ENCODE data around the gene LRRC56.

The LRRC56 gene

DNA sequence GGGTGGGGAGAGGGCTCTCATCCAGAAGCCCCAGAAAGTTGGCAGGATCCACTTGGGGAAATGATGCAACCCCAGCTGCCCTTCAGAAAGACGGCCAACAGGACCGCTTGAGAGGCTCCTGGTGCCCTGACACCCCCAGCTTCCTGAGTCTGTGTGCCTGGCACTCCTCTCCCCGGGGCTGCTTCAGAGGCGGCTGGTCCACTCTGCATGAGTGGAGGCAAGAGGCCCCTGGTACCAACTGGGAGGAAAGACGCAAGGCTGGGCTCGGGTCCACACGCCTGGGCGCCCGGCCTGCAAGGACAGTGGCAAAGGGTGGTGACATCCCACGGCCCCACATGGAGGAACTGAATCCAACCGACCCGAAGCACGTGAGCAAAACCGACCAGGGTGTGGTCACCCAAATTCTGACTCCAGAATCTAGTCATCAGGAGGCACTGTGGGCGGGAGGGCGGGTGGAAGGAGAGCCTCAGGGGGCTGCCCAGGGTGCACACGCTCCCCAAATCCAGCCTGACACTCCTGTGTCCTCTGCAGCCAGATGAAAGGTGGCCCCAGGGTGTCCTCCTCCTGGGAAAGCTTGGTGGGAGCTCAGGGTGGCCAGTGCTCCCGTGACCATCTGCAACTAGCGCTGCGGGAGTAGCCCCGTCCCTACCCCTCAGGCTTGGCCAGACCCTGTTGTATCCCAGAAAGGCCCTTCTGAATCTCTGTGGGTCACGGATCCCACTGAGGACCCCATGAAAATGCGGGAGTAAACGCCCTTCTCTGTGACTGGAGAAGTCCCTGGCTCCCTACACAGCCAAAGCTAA lies 33.9 kb upstream of the LRRC56 start:
- H3K27ac ChIP-seq (ENCODE audit: low read depth, low read length) = no peak overlapping the region
- peaks cover 8% of the 10 kb centered on the region for H3K4me1 ChIP-seq (ENCODE audit: control insufficient read depth, insufficient read depth, low read length)
- no peaks in the 10 kb centered on the region for H3K9me3 ChIP-seq (ENCODE audit: control insufficient read depth, insufficient read depth, low read length)
- 0 out of 2 replicates have a peak overlapping the region, but pooled peaks have one; percentile 45 for H3K4me3 ChIP-seq (ENCODE audit: low read depth, low read length)
- H3K27me3 ChIP-seq (ENCODE audit: control insufficient read depth, insufficient read depth, low read length) = no peaks in the 10 kb centered on the region
- H3K9ac ChIP-seq (ENCODE audit: low read depth, low read length) = no peak overlapping the region
- peaks cover 29% of the 10 kb centered on the region for H3K36me3 ChIP-seq (ENCODE audit: control insufficient read depth, insufficient read depth, low read length)

DNA sequence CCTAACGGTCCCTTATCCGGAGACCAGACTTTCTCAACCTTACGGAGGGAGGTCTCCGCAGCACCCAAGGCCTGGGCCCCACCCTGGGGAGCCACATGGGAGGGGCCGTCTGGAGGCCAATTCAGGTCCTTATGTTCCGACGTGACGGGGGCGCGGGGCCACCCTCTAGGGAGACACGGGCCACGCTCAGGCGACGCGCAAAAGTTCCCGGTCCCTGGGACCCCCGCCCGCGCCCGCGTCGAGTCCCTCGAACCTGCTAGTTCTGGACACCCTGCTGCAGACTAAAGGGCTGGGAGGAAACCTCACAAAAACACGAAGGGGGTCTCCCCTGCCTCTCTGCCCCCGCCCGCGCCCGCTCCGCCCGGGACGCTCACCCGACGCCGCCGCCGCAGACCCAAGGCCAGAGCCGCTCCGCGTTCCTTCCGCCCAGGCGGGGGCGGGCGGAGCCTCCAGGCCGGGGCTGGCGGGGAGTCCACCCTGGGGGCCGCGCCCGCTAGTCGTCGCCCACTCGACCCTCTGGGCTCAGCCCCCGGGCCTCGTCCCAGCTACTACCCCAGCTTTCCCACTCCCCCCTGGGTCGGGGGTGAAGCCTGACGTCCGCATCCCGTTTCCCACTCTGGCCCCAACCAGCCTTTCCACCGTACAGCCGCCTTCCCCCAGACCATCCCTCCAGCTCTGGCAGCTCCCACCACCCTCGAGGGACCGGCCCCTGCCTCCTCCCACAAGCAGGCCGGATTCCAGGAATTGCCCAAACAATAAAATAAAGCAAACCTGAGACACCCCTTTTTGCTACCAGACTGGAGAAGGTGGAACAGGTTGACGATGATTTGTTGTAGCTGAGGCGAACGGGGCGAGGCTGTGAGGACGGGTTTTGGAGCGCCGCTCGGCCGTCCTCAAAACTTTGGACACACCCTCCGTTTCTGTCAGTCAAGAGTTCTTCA lies 33.0 kb upstream of the LRRC56 start:
- peaks cover 8% of the 10 kb centered on the region for H3K4me1 ChIP-seq (ENCODE audit: control insufficient read depth, insufficient read depth, low read length)

DNA sequence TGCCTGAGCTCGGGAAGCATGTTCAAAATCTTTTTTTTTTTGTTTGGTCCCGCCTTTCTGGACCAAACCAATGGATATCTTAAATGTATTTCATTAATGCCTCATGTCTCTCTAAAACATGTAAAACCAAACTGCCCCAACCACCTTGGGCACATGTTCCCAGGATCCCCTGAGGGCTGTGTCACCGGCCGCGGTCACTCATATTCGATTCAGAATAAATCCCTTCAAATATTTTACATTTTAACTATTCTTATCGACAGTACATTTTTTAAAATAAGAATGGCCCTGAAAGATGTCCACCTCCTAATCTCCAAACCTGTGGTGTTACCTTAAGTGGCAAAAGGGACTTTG lies 32.4 kb upstream of the LRRC56 start:
- Histone ChIP-seq H3K4me1 (ENCODE audit: control insufficient read depth, insufficient read depth, low read length) (peaks cover 8% of the 10 kb centered on the region), H3K36me3 (ENCODE audit: control insufficient read depth, insufficient read depth, low read length) (peaks cover 16% of the 10 kb centered on the region), H3K9me3 (ENCODE audit: control insufficient read depth, insufficient read depth, low read length) (no peaks in the 10 kb centered on the region), H3K27ac (ENCODE audit: low read depth, low read length) (no peak overlapping the region), H3K27me3 (ENCODE audit: control insufficient read depth, insufficient read depth, low read length) (no peaks in the 10 kb centered on the region), H3K4me3 (ENCODE audit: low read depth, low read length) (peak overlapping the region; percentile 45), H3K9ac (ENCODE audit: low read depth, low read length) (no peak overlapping the region)

More for the DNA sequence above, 33.0 kb upstream of the LRRC56 start:
- no peaks in the 10 kb centered on the region for H3K9me3 ChIP-seq (ENCODE audit: control insufficient read depth, insufficient read depth, low read length)
- peaks cover 19% of the 10 kb centered on the region for H3K36me3 ChIP-seq (ENCODE audit: control insufficient read depth, insufficient read depth, low read length)
- peak overlapping the region; percentile 45 for H3K4me3 ChIP-seq (ENCODE audit: low read depth, low read length)
- H3K27me3 ChIP-seq (ENCODE audit: control insufficient read depth, insufficient read depth, low read length) = no peaks in the 10 kb centered on the region
- H3K9ac ChIP-seq (ENCODE audit: low read depth, low read length) = no peak overlapping the region
- no peak overlapping the region for H3K27ac ChIP-seq (ENCODE audit: low read depth, low read length)

DNA sequence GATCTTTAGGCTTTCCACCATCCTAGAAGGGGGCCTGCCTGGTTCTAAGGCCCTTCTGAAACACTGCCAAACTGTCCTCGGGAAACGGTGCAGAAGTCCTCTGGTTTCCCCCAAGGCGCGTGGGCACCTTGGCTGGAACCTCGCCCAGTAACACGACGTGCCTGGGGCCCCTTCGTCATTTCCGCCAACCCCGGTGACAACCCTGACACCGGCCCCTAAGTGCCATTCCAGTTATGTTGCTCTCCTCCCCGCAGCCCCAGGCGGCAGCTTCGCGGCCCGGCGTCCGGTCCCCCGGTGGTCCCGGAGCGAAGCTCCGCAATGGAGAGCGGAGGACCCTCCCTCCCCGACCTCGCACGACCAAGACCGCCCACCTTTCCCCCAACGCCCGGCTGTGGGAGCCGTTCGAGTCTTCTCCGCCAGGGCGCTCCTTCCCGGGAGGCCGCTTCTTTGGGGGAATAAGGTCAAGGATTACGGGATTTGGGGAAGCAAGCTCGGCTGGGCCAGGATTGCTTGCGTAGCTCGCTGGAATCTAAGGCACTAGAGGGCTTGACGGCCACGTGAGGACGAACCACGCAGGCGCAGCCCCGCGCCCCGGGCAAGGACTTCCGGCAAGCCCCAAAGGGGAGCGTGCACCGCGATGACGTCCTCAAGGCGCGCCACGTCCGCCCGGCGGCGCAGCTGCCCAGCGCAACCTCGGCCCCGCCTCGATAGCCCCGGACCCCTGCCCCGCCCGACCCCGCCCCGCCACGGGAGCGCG lies 30.9 kb upstream of the LRRC56 start:
- H3K36me3 ChIP-seq (ENCODE audit: control insufficient read depth, insufficient read depth, low read length) = peaks cover 4% of the 10 kb centered on the region
- H3K9me3 ChIP-seq (ENCODE audit: control insufficient read depth, insufficient read depth, low read length) = no peaks in the 10 kb centered on the region
- peak overlapping the region; percentile 80 for H3K9ac ChIP-seq (ENCODE audit: low read depth, low read length)
- H3K27ac ChIP-seq (ENCODE audit: low read depth, low read length) = peak overlapping the region; percentile 99
- H3K4me3 ChIP-seq (ENCODE audit: low read depth, low read length) = peak overlapping the region; percentile 74
- H3K4me1 ChIP-seq (ENCODE audit: control insufficient read depth, insufficient read depth, low read length) = peaks cover 8% of the 10 kb centered on the region
- H3K27me3 ChIP-seq (ENCODE audit: control insufficient read depth, insufficient read depth, low read length) = no peaks in the 10 kb centered on the region

- peaks cover 8% of the 10 kb centered on the region for H3K4me1 ChIP-seq (ENCODE audit: control insufficient read depth, insufficient read depth, low read length)
Measured at GRCh38 chr11:506995-507726, 30.2 kb upstream of the LRRC56 start, which contains the start of gene RNH1. Gene RNH1, minus strand, starts transcription at chr11:507242. Its CDS starts 5,080 bp downstream, at chr11:502162.

DNA sequence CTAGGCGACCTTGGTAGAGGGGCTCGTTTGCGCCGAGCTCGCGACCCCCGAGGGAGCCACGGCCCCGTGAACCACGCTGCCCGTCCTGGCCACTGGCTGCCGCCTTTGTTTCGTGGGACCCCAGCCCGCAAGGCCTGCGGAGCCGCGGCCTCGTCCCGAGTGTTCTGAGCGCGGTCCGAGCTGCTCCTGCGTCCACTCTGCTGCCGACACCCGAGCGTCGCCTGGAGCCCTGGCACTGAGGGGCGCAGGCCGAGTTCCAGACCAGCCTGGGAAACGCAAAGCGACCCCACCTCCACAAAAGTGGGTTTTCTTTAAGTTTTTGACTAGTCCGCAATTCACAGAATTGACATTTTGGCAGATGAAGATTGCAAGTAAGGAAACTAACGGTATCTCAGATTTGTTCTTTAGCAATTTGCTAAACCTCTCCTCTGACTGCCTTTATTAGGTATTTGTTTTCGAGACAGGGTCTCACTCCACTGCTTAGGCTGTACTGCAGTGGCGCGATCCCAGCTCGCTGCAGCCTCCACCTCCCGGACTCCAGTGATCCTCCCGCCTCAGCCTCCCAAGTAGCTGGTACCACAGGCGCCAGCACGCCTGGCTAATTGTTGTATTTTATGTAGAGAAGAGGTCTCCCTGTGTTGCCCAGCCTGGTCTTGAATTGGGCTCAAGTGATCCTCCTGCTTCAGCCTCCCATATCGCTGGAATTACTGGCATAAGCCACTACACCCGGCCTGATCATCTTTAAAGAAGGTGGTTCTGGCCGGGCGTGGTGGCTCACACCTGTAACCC lies 29.4 kb upstream of the LRRC56 start:
- Histone ChIP-seq H3K4me3 (ENCODE audit: low read depth, low read length) (peak overlapping the region; percentile 72), H3K9me3 (ENCODE audit: control insufficient read depth, insufficient read depth, low read length) (no peaks in the 10 kb centered on the region), H3K9ac (ENCODE audit: low read depth, low read length) (peak overlapping the region; percentile 32; the same call in 1 of the 2 replicates), H3K27ac (ENCODE audit: low read depth, low read length) (peak overlapping the region; percentile 14), H3K36me3 (ENCODE audit: control insufficient read depth, insufficient read depth, low read length) (peaks cover 4% of the 10 kb centered on the region; the same call in 1 of the 2 replicates), H3K4me1 (ENCODE audit: control insufficient read depth, insufficient read depth, low read length) (peaks cover 8% of the 10 kb centered on the region), H3K27me3 (ENCODE audit: control insufficient read depth, insufficient read depth, low read length) (no peaks in the 10 kb centered on the region)

More at GRCh38 chr11:506995-507726, 30.2 kb upstream of the LRRC56 start, which contains the start of gene RNH1:
- Histone ChIP-seq H3K36me3 (ENCODE audit: control insufficient read depth, insufficient read depth, low read length) (peaks cover 4% of the 10 kb centered on the region; the same call in 1 of the 2 replicates), H3K27ac (ENCODE audit: low read depth, low read length) (peak within 1 kb of the TSS; percentile 99), H3K27me3 (ENCODE audit: control insufficient read depth, insufficient read depth, low read length) (no peaks in the 10 kb centered on the region), H3K9me3 (ENCODE audit: control insufficient read depth, insufficient read depth, low read length) (no peaks in the 10 kb centered on the region), H3K9ac (ENCODE audit: low read depth, low read length) (peak within 1 kb of the TSS; percentile 80), H3K4me3 (ENCODE audit: low read depth, low read length) (peak within 1 kb of the TSS; percentile 74)

DNA sequence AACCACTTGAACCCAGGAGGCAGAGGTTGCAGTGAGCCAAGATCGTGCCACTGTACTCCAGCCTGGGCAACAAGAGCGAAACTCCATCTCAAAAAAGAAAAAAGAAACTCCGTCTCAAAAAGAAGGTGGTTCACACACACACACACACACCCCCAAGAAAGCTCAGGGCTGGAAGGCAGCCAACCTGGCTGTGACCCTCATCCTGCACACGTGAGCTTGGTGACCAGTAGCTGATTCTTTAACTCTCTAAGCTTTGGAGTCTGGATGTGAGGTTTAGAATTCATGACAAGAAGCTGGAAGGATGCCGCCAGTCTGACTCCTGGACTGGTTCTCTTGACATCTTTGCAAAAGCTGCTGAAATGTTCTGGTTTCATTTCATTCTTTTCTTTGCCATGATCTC lies 28.4 kb upstream of the LRRC56 start:
- Histone ChIP-seq H3K9ac (ENCODE audit: low read depth, low read length) (no peak overlapping the region), H3K4me1 (ENCODE audit: control insufficient read depth, insufficient read depth, low read length) (peaks cover 8% of the 10 kb centered on the region), H3K9me3 (ENCODE audit: control insufficient read depth, insufficient read depth, low read length) (no peaks in the 10 kb centered on the region), H3K4me3 (ENCODE audit: low read depth, low read length) (no peak overlapping the region), H3K27me3 (ENCODE audit: control insufficient read depth, insufficient read depth, low read length) (no peaks in the 10 kb centered on the region), H3K36me3 (ENCODE audit: control insufficient read depth, insufficient read depth, low read length) (peaks cover 4% of the 10 kb centered on the region; the same call in 1 of the 2 replicates), H3K27ac (ENCODE audit: low read depth, low read length) (no peak overlapping the region)

GRCh38 chr11:512761-513595 lies 24.3 kb upstream of the LRRC56 start:
- no peak overlapping the region for H3K4me3 ChIP-seq (ENCODE audit: low read depth, low read length)
- no peaks in the 10 kb centered on the region for H3K4me1 ChIP-seq (ENCODE audit: control insufficient read depth, insufficient read depth, low read length)
- peaks cover 4% of the 10 kb centered on the region; the same call in 1 of the 2 replicates for H3K36me3 ChIP-seq (ENCODE audit: control insufficient read depth, insufficient read depth, low read length)
- H3K27ac ChIP-seq (ENCODE audit: low read depth, low read length) = no peak overlapping the region
- H3K9ac ChIP-seq (ENCODE audit: low read depth, low read length) = no peak overlapping the region
- H3K9me3 ChIP-seq (ENCODE audit: control insufficient read depth, insufficient read depth, low read length) = peaks cover 3% of the 10 kb centered on the region; the same call in 1 of the 2 replicates
- H3K27me3 ChIP-seq (ENCODE audit: control insufficient read depth, insufficient read depth, low read length) = no peaks in the 10 kb centered on the region

GRCh38 chr11:514606-515005 lies 22.7 kb upstream of the LRRC56 start:
- H3K4me3 ChIP-seq (ENCODE audit: low read depth, low read length) = no peak overlapping the region
- peaks cover 4% of the 10 kb centered on the region; the same call in 1 of the 2 replicates for H3K36me3 ChIP-seq (ENCODE audit: control insufficient read depth, insufficient read depth, low read length)
- peaks cover 3% of the 10 kb centered on the region; the same call in 1 of the 2 replicates for H3K9me3 ChIP-seq (ENCODE audit: control insufficient read depth, insufficient read depth, low read length)
- H3K27ac ChIP-seq (ENCODE audit: low read depth, low read length) = no peak overlapping the region
- H3K27me3 ChIP-seq (ENCODE audit: control insufficient read depth, insufficient read depth, low read length) = no peaks in the 10 kb centered on the region
- no peaks in the 10 kb centered on the region for H3K4me1 ChIP-seq (ENCODE audit: control insufficient read depth, insufficient read depth, low read length)
- H3K9ac ChIP-seq (ENCODE audit: low read depth, low read length) = no peak overlapping the region
